GM21619 (cell line): ENCODE data around the gene PPP1R15B.

Source experiments
- ATAC-seq: cut with Tn5 transposase; IDR thresholded peaks from one replicate; pipeline ENCODE4 v1.9.1; 2021; ENCODE audit not compliant: unreplicated experiment

PPP1R15B gene

DNA sequence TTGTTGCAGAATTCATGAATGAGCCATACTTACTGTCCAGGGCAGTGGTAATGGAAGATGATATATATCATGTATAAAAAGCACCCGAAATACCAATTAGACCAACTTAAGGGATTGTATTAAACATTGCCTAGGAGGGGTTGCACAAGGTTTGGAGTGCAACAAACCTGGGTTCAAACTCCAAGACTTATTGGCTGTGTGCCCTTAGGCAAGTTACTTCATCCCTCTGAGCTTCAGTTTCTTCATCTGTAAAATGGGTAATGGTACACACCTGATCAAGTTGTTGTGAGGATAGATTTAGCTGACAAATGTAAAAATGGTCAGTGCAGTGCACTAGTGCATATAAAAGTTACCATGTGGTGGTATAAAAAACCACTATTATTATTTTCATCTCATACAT, 9.8 kb upstream of the PPP1R15B start:
- no peak for ATAC-seq

DNA sequence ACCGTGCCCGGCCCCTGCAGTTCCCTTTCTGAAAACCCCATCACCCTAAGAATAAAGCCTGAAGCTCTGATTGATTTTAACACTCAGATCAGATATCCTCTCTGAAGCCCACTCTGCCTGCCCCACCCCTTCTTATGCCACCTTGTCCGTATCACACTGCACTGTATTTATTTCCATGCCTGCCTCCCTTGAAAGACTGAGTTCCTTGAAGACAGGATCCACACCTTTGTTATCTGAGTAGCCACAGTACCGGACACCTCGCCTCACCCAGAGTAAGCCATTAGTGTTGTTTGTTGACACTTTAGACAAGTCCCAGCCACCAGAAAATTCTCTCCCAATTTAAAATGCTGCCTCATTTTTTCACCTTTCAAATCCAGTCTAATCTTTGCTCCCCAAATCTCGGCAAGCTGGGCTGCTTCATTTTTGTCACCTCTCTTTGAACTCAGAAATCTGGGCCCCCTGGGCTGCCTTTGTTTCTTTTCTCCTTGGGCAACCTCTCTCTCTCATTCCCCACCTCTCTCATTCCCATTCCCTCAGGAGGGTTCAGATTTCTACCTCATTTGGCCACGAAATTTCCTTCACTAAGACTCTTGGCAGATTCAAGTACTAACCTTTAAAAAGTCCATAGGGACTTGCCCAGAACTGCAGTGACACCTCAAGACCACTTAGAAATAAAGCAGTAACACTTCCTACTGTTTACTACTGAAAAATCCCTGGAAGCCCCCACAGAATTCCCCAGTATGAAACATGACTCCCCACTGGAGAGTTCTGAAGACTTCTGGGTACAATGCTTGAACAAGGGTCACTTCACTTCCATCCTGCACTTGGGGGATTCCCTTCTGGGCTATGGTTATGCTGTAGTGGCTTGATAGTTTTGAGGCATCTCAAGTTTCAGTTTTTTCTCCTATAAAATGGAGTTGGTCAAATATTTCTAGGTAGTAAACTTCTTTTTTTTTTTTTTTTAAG, 8.7 kb upstream of the PPP1R15B start:
- ATAC-seq: peak; percentile 52

- no peak for ATAC-seq
Observed at GRCh38 chr1:204419064-204419403, 7.4 kb upstream of the PPP1R15B start.

DNA sequence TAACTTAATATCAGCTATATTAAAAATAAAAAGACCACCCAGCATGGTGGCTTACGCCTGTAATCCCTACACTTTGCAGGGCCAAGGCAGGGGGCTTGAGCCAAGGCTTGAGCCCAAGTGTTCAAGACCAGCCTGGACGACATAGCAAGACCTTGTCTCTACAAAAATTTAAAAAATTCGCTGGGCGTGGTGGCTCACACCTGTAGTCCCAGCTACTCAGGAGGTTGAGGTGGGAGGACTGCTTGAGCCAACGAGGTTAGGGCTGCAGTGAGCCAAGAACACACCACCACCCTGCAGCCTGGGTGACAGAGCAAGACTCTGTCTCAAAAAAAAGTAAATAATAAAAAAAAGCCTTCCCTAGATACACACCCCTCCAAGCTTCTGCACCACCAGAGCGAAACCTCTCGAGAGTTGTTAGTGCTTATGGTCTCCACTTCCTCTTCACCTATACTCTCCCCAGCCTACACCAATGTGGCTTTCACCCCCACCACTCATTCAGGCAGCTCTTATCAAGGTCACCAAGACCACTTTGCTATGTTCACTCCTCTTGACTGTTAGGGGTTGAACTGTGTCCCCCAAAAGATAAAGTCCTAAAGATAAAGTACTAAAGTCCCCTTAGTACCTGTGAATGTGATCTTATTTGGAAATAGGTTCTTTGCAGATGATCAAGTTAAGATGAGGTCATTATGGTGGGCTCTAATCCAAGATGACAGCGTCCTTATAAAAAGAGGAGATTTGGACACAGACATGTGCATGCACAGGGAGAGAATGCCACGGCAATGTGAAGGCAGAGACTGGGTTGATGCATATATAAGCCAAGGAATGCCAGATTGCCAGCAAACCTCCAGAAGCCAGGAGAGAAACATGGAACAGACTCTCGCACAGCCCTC, 6.8 kb upstream of the PPP1R15B start:
- ATAC-seq: no peak

DNA sequence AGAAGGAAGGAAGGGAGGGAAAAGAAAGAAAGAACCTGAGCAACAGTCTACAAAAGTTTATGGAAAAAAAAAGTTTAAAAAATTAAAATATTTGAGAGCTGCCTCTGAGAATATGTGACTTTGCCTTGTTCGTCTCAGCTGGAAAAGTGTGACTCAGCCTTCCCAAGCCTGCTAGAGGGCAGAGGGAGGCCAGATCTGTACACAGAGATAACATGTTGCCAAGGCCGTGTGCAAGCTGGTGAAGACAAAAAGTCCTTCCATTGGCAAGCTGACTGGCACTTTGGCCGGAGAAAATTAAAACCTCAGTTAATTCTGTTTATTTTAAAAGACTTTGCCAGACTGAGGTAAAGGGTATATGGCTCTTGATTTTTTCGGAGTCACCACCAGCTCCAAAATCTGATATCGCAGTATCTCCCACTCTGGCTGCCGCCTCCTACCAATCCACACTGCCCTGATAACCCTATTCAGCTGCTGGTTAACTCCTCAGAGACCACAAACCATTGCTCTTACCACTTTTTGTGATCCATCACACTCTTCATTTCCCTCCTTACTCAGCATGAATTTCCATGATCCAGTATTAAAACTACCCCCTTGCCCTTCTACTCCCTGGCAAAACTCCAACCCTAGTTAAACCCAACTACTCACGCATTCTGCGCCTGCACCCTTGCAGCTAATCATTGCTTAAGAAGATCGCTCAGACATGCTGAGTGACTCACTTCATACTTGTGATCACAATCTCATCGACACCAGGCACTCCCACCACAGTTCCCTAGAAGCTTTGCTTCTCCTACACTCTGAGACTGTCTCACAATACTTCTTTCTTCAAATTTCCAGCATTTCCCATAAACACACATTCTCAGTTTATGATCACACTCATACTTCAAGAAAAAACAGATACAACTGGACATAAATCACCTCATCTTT, 5.7 kb upstream of the PPP1R15B start:
- ATAC-seq: no peak

DNA sequence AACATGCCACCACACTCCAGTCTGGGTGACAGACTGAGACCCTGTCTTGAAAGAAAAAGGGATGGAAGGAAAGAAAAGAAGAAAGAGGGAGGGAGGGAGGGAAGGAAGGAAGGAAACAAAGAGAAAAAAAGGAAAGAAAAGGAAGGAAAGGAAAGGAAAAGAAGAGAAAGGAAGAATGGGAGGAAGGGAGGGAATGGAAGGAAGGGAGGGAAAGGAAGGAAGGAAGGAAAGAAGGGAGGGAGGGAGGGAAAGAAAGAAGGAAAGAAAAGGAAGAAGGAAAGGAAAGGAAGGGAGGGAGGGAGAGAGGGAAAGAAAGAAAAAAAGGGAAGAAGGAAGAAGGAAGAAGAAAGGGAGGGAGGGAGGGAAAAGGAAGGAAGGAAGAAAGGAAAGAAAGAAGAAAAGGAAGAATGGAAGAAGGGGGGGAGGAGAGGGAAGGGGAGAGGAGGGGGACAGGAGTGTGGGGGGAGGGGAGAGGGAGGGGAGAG, 5.0 kb upstream of the PPP1R15B start:
- ATAC-seq: no peak

DNA sequence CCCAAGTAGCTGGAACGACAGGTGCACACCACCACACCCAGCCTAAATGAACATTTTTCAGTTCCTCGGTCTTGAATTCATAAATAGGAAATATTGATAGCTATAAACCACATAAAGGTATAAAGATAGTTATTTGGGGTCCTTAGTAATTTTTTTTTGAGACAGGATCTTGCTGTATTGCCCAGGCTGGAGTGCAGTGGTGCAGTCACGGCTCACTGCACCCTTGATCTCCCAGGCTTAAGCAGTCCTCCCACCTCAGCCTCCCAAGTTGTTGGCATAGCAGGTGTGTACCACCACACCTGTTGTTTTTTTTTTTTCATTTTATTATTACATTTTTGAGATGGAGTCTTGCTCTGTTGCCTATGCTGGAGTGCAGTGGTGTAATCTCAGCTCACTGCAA, 3.7 kb upstream of the PPP1R15B start:
- ATAC-seq: no peak

DNA sequence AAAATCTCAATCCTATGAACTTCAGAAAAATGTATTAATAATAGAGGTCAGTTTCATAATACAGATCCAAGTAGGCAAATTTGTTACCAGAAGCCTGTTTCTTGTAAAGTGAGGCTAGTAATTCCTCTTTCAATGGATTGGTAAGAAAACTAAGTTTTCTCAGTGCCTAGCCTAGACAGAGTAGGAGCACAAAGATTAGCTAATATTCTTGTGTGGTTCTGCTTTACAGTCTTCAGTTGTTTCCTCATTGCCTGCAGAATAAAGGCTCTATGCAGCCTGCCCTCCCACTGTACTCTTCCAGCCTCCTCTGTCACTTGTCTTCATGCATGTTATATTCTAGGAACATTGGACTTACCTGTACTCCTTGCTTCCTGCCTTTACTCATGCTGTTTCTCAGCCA, 2.4 kb upstream of the PPP1R15B start:
- no peak for ATAC-seq

DNA sequence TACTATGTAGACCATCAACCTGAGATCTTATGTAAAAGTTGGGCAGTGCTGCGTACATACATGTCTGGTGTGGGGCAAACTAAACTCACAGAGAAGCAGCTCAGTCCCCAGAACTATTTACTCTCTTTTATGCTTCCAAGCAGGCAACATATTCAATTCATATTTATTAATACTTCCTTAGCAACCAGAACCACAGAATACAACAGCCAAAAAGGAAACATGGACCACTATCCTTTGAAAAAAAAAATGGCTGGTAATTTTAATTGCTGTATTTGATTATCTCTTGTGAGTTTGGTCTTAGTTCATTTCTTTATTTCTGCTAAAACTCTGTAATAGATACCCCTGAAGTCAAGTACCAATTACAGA, 1.5 kb upstream of the PPP1R15B start:
- no peak for ATAC-seq

DNA sequence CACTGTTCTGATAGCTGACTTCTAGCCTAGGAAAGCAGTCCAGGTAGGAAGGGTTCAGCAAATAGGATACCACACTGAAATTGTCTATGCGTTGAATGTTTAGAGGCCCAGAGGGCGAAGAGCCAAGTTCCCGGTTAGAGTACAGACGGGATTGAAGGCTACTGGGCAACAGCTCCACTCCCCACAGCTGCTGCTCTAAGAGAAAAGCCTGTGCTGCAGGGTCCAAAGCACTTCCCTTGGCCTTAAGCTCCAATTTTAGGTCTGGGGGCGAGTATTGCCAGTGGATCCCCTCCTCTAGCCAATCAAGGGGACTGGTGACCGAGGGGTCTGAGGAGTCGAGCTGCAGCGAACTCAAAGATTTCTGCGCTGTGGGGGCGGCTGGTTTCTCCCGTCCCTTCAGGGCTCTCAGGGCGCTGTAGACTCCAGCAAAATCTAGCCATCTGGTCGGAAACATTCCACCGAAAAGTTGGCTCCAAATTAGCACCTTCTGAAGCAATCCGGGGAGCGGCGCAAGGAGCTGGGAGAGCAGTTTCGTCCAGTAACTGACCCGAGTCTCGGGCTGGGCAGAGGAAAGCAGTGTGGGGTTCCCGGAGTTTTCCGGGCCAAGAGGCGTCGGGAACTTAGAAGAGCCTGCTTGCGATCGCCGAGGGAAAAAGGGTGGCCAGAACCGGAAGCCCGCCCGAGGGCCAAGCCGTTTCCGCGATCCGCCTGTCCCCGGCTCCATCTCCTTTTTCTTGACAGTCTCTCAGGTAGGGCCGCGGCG, 748 bp downstream of the PPP1R15B start:
- peak; percentile 23 for ATAC-seq

DNA sequence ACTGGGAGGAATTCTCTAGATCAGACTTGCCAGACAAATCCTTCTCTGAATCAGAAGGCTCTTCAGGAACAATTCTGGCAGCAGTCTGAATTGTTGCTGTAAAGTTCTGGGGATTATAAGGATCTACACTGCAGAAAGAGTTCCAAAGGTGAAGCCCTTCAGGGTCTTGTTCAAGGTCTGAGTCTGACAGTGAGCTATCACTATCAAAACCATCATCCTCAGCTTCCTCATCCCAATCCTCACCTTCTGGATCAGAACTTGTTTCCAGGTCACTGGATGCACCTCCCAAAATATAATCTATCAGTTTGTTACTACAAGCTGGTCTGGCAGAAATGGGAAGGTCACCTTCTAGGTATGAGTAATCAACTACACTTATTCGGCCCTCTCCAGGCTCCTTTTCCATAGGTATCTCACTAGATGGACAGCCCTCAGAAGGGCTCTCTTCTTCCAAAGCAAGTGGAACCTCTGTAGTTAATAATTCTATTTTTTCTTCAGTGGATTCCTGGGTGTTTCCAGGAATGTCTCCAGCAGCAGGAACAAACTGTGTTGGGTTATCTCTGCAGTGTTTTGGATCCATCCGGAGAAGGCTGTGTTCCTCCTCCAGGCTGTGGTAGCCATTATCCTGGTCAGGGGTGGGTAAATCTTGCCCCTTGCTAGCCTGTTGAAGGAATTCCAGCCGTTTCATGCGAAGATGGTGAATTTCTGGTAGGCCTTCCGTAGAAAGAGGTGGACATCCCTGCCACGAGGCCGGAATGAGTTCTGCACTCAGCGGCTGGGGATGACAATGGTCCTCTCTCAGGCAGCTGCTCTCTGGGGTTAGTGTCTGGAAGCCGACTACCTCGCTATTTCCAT, 1.6 kb downstream of the PPP1R15B start:
- no peak for ATAC-seq

DNA sequence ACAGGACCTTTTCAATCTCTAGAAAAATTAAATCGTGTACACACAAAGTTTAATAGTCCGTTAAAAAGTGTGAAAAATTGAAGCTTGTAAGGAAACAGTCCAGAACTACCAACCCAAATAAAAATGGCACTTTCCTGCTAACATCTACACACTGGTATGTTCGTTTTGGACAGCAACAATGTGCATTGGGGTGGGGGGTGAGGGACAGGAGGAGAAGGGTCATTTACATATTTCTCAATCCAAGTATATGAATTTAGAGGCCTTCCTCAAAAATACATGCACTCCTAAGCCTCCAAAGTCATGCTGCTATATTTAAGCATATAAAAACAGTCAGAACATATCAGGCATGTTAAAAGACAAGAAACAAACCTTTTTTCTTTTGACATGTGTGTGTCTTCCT, 2.5 kb downstream of the PPP1R15B start:
- ATAC-seq: no peak

- ATAC-seq: no peak
Observed at GRCh38 chr1:204408602-204409001, 3.0 kb downstream of the PPP1R15B start.

GRCh38 chr1:204408074-204408507, 3.5 kb downstream of the PPP1R15B start:
- ATAC-seq: no peak

DNA sequence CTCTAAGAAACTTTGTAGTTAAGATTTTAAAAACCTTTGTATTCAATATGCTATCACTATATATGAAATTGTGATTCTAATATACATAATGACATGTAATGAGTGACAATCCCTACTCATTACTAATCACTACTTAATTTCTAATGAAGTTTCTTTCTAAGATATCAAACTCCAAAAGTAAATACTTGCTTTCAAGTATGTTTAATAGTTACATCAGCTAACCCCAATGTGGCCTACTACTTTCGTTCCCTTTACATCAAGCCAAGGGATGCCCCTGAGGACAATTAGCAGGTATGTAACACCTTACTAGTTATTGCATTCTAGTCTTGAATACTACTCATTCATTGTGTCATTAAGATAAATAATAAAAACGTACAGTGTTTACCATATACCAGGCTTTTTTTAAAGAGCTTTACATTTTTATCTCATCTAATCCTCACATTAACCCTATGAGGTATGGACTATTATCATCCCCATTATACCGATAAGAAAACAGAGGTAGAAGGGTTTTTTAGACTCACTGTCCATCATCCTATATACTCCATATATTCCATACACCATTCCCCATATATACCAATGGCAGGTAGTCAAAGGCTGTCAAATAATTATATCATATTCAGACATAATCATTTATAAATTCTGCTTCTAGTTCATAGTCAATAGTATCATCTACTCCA, 4.2 kb downstream of the PPP1R15B start:
- no peak for ATAC-seq

GRCh38 chr1:204406621-204407020, 5.0 kb downstream of the PPP1R15B start:
- no peak for ATAC-seq

DNA sequence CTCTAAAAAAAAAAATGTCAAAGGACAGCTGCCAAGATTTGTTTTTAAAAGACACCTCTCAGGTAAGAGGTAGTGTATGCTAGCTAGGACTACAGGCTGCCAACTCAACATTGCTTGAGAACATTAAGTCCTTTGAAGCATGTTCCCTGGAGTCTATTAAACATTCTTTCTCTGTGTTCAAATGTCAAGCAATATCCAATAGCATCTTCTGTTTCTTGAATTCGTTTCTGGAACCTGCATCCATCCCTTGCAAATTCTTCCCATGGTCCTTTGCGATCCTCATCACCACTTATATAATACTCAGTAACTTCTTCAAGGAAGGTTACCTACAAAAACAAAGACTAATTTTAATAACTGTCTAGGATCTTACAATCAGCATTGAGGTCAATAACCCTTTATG, 5.6 kb downstream of the PPP1R15B start:
- ATAC-seq: no peak

- no peak for ATAC-seq
Observed at GRCh38 chr1:204404629-204405028, 7.0 kb downstream of the PPP1R15B start.

DNA sequence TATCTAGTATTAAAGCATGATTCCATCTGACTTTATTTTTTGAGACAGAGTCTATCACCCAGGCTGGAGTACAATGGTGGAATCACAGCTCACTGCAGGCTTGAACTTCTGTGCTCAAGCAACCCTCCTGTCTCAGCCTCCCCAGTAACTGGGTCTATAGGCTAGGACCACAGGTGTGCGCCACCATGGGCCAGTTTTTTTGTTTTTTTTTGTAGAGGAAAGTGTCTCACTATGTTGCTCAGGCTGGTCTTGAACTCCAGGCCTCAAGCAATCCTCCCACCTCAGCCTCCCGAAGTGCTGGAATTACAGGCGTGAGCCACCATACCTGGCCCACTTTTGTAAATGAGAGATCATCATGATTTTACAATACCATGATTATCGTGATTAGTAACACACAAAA, 9.2 kb downstream of the PPP1R15B start:
- no peak for ATAC-seq
